ENCODE results near the gene PREPL.

- TF ChIP-seq POLR2A (IDR thresholded peaks at IDR 0.05; ENCODE audit: low read length) = no peak
- TF ChIP-seq GATA1 (IDR thresholded peaks at IDR 0.05; ENCODE audit: low read depth, low read length) = no peak
Measured at GRCh38 chr2:44301111-44301510, 60.2 kb downstream of the PREPL start.

Data from erythroblast (primary cell).